ENCODE results near the gene MALL.

MALL gene

DNA sequence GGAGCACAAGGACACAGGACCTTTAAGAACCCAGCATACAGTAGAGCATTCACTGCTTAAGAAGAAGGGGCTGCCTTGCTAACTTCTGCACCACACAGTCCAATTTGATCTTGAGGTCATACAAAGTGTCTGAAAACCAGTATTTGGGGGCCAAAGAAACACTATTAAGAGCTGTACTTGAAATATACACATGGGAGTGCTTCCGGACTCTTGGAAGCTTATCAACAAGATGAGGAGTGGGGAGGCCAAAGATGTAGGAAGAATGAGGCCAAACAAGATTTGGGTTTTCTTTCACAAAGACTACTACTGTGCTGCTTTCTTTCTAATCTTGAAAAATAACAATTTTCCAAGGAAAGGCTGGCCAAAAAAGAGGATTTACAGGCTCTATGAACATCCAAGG, 24.8 kb upstream of the MALL start:
- no peaks in the 10 kb centered on the region for H3K9me2 ChIP-seq (replicated peaks; ENCODE audit: insufficient read depth, low read length)
- no peaks in the 10 kb centered on the region for H3K36me3 ChIP-seq (ENCODE audit: low read length)
- no peaks in the 10 kb centered on the region for H3K9me3 ChIP-seq (ENCODE audit: insufficient read depth, low read length)
- H2AFZ ChIP-seq (ENCODE audit: low read depth, low read length, severe bottlenecking), result no peak overlapping the region
- H3K27me3 ChIP-seq (ENCODE audit: low read length), result no peaks in the 10 kb centered on the region
- no peak overlapping the region for H3K9ac ChIP-seq (ENCODE audit: low read length)
- no peak overlapping the region for H3K27ac ChIP-seq (ENCODE audit: low read depth, low read length)
- no peak for TF ChIP-seq EZH2phosphoT487 (conservative IDR thresholded peaks at IDR 0.05; ENCODE audit: low read length)
- no peak for TF ChIP-seq CTCF (IDR thresholded peaks at IDR 0.05; ENCODE audit: insufficient read depth, low read length, poor library complexity, severe bottlenecking)
- no peak overlapping the region for H3K4me2 ChIP-seq (ENCODE audit: low read depth, low read length, poor library complexity, severe bottlenecking)
- no peaks in the 10 kb centered on the region for H3K79me2 ChIP-seq (ENCODE audit: insufficient read depth, low read length)
- no peaks in the 10 kb centered on the region for H3F3A ChIP-seq (ENCODE audit: insufficient read depth)
- no peaks in the 10 kb centered on the region for H4K20me1 ChIP-seq (ENCODE audit: low read depth, low read length)
- H3K4me3 ChIP-seq (ENCODE audit: insufficient read depth, low read length, poor library complexity, severe bottlenecking), result no peak overlapping the region

DNA sequence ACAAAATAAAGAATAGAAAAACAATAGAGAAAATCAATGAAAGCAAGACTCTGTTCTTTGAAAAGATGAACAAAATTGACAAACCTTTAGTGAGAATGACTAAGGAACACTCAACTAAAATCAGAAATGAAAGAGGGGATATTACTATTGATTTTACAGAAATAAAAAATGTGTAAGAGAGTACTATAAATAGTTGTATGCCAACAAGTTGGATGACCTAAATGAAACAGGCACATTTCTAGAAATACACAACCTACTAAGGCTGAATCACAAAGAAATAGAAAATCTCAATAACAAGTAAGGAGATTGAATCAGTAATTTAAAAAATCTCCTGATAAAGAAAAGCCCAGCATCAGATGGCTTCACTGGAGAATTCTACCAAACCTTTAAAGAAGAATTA, 18.4 kb upstream of the MALL start:
- Histone ChIP-seq H3K36me3 (ENCODE audit: low read length) (no peaks in the 10 kb centered on the region), H3K79me2 (ENCODE audit: insufficient read depth, low read length) (no peaks in the 10 kb centered on the region)

GRCh38 chr2:110131166-110131565, 15.5 kb upstream of the MALL start:
- Histone ChIP-seq H3K9ac (ENCODE audit: low read length) (no peak overlapping the region), H3K36me3 (ENCODE audit: low read length) (no peaks in the 10 kb centered on the region), H3K9me3 (ENCODE audit: insufficient read depth, low read length) (no peaks in the 10 kb centered on the region), H3K4me3 (ENCODE audit: insufficient read depth, low read length, poor library complexity, severe bottlenecking) (no peak overlapping the region), H3K9me2 (replicated peaks; ENCODE audit: insufficient read depth, low read length) (no peaks in the 10 kb centered on the region; the same call in 1 of the 2 replicates), H4K20me1 (ENCODE audit: low read depth, low read length) (no peaks in the 10 kb centered on the region), H3F3A (ENCODE audit: insufficient read depth) (no peaks in the 10 kb centered on the region), H3K27me3 (ENCODE audit: low read length) (no peaks in the 10 kb centered on the region), H3K4me2 (ENCODE audit: low read depth, low read length, poor library complexity, severe bottlenecking) (no peak overlapping the region), H2AFZ (ENCODE audit: low read depth, low read length, severe bottlenecking) (no peak overlapping the region), H3K27ac (ENCODE audit: low read depth, low read length) (no peak overlapping the region), H3K79me2 (ENCODE audit: insufficient read depth, low read length) (no peaks in the 10 kb centered on the region)
- TF ChIP-seq CTCF (IDR thresholded peaks at IDR 0.05; ENCODE audit: insufficient read depth, low read length, poor library complexity, severe bottlenecking) (no peak), EZH2phosphoT487 (conservative IDR thresholded peaks at IDR 0.05; ENCODE audit: low read length) (no peak)

More for the DNA sequence above, 18.4 kb upstream of the MALL start:
- H3K4me2 ChIP-seq (ENCODE audit: low read depth, low read length, poor library complexity, severe bottlenecking), result no peak overlapping the region
- H3K27me3 ChIP-seq (ENCODE audit: low read length), result no peaks in the 10 kb centered on the region
- no peak overlapping the region for H3K27ac ChIP-seq (ENCODE audit: low read depth, low read length)
- no peaks in the 10 kb centered on the region for H3K9me3 ChIP-seq (ENCODE audit: insufficient read depth, low read length)
- H2AFZ ChIP-seq (ENCODE audit: low read depth, low read length, severe bottlenecking), result no peak overlapping the region
- no peak overlapping the region for H3K9ac ChIP-seq (ENCODE audit: low read length)
- TF ChIP-seq EZH2phosphoT487 (conservative IDR thresholded peaks at IDR 0.05; ENCODE audit: low read length) (no peak), CTCF (IDR thresholded peaks at IDR 0.05; ENCODE audit: insufficient read depth, low read length, poor library complexity, severe bottlenecking) (no peak)
- no peaks in the 10 kb centered on the region for H4K20me1 ChIP-seq (ENCODE audit: low read depth, low read length)
- H3K9me2 ChIP-seq (replicated peaks; ENCODE audit: insufficient read depth, low read length), result no peaks in the 10 kb centered on the region
- H3F3A ChIP-seq (ENCODE audit: insufficient read depth), result no peaks in the 10 kb centered on the region
- H3K4me3 ChIP-seq (ENCODE audit: insufficient read depth, low read length, poor library complexity, severe bottlenecking), result no peak overlapping the region

Measured in SU-DHL-6 (cell line).